ENCODE measurements around the gene ZG16B.

Gene ZG16B, protein sequence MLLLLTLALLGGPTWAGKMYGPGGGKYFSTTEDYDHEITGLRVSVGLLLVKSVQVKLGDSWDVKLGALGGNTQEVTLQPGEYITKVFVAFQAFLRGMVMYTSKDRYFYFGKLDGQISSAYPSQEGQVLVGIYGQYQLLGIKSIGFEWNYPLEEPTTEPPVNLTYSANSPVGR

DNA sequence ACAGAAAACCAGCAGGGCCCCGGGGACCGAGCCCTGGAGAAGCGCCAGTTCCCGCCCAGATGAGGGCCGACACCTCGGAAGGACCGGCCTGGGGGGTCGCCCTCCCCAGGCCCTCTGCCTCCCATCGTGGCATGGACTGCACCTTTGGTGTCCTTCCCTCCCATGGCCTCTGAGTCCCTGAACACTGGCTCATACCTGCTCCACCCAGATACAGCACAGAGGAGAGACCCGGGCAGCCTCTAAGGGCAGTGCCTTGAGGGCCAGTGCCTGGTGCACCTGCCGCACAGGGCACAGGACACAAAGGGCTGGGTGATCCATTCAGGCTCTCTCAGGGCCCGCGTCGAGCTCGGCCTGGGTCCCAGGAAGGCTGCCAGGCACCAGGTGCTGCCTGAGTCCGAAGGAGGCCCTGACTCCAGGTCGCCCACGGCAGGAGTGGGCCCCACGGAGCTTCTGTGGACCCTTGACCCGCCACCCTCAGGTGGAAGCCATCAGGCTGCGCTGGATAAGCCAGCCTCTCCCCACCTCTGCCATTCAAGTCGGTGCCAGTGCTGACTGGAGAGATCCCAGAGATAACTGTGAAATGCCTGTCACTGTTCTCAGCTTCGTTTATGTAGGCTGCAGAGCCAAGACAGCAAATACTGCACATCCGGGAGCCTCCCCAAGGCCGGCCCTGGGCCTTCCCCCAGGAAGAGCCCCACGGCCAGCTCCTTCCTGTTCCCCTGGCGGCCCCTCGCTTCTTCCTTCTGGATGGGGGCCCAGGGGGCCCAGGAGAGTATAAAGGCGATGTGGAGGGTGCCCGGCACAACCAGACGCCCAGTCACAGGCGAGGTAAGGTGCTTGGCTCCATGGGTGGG is at the start of gene ZG16B:
ZG16B (plus strand) TSS at position 803 of the 854 bp plus-strand sequence. CDS start 139 bp downstream, outside the sequence.
- DNase-seq (ENCODE audit: low read depth), result no peak

DNA sequence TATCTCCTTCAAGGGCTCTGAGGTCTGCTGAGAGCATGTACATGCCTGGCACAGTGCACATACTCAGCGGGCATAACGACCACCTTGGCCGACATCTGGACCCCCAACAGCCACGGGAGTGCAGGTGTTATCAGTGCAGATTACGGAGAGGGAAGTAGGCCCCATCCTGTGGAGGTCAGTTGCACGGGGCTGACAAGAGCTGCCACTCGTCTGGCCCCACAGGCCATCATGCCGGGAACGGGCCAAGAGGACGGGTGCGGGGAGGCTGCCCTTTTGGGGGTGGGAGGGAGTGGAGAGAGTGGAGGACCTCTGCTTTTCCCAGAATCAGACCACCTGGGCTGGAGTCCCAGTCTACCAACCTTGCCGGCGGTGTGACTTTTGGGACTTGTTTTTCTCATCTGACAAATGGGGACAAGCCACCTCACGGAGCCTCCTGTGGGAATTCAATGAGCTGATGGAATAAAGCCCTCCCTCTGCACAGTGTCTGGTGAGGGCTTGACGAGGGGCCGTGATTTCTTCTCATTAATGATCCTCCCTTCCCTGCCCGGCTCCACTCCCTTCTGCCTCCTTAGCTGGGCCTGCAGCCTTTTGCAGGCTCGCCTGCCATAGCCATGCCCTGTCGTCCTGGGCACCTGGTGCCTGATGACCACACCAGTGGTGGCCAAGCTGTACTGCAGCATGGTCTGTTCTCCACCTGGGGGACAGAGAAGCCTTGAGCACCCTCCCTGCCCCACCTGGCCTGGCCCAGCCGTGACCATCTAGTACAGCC is 47.3 kb upstream of the ZG16B start:
- no peak for DNase-seq (ENCODE audit: low read depth)

DNA sequence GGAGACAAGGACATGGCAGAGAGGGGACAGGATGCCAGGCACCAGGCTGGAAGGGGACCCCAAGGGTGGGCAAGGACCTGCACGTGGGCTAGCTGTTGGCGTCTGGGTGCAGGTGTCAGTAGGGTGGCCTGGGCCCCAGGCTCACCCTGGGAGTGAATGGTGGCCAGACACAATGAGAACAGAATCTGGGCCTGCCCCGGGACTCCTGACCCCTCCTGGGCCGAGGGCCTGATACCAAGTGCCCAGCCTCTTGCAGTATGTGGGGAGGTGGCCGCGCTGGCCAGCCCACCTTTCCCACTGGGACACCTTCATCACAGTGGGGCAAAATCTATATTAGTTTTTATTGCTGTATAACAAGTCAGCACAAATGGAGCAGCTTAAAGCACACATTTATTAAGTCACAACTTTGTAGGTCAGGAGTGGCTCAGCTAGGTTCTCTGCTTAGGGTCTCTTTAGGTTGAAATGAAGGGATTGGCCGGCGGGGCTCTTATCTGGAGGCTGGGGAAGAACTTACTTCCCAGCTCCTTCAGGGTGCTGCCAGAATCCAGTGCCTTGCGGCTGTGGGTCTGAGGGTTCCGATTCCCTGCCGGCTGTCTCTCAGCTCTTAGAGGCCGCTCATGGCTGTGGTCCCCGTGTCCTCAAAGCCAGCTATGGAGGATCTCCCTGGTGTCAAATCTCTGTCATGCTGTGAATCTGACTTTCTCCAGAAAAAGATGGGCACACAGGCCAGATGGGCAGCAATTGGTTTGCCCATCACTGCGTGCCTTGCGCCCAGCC is 46.3 kb upstream of the ZG16B start:
- DNase-seq (ENCODE audit: low read depth), result no peak

DNA sequence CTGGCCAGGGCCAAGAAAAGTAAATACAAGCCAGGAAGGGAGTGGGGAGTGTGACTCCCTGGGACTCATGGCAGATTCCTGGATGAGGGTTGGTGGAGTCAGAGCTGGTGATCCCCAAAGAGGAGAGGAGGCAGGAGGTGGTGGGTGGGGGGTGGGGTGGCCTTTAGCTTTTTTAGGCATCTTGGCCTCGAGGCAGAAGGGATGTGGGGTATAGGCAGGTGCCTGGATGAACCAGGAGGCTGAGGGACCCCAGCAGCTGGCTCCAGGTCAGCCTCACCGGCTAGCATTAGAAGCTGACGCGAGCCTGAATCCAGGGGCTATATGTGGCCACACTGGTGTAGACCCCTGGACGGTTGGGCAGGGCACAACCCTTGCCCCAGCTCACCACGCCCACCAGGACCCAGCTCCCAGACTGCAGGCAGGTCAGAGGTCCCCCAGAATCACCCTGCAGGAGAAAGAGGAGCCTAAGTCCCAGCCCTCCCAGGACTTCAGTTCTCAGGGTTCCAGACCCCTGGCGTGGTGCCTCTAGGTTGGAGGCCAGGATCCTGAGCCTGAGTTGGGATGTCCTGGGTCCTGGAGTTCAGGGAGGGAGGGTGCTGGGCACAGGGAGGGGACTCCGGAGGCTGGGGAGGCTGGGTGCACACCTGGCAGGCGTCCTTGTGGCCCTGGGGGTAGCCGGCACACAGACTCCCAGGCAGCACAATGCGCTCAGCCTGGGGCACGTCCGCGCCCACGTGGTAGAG is 45.6 kb upstream of the ZG16B start:
- DNase-seq (ENCODE audit: low read depth), result no peak

DNA sequence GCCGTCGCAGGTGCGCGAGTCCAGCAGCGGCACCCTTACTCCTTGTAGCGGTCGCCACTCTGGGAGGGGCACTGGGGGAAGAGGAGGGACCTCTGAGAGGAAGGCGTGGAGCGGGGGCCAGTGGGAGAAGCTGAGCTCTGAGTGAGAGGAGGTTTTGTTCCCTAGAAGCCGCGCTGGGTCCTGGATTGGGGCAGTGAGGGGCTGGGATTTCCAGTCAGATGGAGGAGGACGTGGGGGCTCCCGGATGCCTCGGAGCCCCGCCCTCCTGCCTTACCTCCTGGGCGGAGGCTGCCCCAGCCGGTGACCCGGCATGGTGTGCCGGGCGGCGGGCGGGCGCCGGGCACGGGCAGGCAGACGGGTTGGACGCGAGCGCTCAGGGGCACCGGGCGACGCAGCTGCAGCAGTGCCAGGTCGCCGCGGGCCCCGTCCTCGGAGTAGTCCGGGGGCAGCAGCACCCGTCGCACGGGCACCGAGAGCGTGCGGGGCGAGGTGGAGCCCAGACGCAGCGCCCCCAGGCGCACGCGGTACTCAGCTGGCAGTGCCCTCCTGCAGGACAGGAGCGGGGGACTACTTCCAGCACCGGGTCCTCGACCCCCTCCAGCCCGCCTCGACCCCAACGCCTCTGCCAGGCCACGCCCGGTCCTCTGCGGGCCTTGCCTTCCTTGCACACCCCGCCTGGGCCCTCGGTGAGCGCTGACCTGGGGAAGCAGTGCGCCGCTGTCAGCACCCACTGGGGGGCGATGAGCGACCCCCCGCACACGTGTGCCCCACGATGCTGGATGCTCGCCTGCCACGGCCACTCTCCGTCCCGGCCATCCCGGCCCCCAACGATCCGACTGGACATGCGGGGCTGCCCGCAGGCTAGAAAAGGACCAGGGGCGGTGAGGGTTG is 44.8 kb upstream of the ZG16B start:
- DNase-seq (ENCODE audit: low read depth), result no peak

DNA sequence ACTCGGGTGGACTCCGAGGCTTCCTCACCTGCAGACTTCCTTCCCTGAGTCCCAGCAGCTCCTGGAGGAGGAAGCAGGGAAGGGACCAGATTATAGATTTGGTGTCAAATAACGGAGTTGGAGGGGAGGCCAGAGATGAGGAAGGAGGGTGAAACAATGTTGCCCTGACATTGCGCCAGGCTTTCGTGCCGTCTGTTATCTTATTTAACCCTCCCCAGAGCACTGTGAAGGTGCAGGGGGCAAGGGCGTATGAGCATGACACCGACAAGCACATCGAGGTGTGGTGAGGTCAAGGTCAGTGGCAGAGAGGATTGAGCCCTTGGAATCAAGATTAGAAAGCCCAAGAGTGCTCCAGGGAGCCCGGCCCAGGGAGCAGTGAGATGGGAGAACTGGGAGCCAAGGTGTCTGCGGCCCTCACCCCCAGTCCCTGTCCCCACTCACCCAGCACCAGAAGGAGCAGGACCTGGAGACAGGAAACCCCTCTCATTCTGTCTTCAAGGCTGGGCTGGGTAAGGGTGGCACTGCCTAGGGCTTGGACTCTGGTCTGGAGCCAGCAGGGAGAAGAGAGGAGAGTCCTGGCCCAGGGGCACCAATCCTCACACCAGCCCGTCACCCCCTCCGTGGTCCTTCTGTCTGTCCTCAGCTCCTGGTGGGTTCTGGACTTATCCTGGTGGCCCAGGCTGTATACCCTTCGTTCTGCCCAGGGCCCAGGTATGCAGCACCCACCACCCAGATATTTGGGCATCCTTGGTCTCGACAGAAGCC is 43.9 kb upstream of the ZG16B start:
- no peak for DNase-seq (ENCODE audit: low read depth)

DNA sequence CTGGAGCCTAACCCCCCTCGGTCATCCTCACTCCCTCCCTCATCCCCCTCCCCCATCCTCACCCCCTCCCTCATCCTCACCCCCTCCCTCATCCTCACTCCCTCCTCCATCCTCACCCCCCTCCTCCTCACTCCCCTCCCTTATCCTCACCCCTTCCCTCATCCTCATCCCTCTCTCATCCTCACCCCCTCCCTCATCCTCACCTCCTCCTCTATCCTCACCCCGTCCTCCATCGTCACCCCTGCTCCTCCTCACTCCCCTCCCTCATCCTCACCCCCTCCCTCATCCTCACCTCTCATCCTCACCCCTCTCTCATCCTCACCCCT is 43.3 kb upstream of the ZG16B start:
- DNase-seq (ENCODE audit: low read depth), result no peak

DNA sequence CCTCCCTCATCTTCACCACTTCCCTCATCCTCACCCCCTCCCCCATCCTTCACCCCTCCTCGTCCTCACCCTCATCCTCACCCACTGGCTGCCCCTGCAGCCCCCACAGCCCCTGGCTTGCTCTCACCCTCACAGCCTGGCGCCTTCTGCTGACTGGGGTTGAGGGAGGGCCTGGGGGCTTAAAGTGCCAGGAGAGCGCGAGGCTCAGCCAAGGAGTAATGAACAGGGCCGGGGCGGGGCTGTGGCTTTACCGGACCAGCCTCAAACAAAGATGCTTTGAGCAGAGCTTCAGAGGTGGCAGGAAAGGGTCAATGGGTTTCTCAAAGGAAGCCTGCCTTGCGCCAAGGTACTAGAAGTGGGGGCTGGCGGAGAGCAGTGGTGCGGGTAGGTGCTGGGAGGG is 42.7 kb upstream of the ZG16B start, which contains the start of gene PRSS33:
PRSS33 (minus strand) TSS at position 155 of the 400 bp plus-strand sequence. CDS start 1,013 bp downstream, outside the sequence.
- DNase-seq (ENCODE audit: low read depth), result no peak

DNA sequence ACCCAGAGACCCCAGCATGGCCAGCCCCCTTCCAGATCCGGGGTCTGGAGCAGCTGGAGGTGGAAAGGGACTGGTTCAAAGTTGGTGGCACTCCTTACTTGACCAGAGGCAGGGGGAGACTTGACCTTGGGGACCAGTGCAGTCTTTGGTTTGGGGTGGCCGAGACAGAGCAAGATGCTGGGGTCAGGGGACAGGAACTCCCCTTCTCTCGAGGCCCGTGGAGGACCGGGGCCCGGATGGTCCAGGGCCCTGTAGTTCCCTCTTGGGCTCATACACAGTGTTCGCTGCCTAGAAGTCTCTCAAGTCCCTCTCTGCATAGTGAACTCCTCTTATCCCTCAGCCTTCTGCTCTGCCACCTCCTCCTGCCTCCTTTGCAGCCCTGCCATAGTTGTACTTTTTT is 42.1 kb upstream of the ZG16B start:
- DNase-seq (ENCODE audit: low read depth), result no peak

DNA sequence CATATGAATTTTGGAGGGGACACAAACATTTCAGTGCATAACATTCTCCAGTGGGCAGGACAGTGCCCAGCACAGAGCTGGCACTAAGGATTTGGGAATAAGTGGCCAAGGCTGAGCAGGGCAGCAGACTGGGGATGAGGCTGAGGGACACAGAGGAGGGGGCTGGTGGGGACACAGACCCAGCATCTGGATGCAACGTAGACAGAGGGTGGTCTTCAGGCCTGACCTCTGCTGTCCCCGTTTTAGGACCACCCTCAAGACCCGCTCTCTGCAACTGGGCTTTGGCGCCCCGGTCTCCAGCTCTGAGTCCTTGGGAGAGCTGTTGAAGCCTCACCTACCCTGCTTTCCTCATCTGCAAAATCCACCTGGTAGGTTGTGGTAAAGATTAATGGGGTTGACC is 39.5 kb upstream of the ZG16B start:
- DNase-seq (ENCODE audit: low read depth), result no peak

DNA sequence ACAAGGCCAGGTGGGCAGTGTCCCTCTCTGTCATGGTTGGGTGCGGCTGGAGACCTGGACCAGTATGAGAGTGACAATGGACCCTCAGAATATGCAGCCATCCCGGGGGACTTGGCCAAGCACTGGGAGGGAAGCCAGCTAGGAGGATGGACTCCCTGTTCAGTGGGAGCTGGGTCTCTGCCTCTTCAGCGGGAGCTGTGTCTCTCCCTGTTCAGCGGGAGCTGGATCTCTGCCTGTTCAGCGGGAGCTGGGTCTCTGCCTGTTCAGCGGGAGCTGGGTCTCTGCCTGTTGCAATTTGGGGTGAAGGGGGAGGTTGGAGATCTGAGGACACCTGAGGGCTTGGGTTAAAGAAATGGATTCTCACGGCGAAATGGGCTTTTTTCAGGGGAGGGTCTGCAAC is 38.9 kb upstream of the ZG16B start:
- no peak for DNase-seq (ENCODE audit: low read depth)

DNA sequence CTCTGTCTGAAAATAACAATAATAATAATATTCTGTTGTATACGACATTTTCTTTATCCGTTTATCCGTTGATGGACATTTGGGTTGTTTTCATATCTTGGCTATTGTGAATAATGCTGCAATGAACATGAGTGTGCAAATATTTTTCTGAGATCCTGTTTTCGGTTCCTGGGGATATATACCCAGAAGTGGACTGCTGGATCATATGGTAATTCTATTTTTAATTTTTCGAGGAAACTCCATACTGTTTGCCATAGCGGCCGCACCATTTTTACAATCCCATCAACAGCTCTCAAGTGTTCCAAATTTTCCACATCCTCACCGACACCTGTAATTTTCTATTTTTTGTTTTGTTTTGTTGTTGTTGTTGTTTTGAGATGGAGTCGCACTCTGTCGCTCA is 37.2 kb upstream of the ZG16B start:
- DNase-seq (ENCODE audit: low read depth), result no peak

DNA sequence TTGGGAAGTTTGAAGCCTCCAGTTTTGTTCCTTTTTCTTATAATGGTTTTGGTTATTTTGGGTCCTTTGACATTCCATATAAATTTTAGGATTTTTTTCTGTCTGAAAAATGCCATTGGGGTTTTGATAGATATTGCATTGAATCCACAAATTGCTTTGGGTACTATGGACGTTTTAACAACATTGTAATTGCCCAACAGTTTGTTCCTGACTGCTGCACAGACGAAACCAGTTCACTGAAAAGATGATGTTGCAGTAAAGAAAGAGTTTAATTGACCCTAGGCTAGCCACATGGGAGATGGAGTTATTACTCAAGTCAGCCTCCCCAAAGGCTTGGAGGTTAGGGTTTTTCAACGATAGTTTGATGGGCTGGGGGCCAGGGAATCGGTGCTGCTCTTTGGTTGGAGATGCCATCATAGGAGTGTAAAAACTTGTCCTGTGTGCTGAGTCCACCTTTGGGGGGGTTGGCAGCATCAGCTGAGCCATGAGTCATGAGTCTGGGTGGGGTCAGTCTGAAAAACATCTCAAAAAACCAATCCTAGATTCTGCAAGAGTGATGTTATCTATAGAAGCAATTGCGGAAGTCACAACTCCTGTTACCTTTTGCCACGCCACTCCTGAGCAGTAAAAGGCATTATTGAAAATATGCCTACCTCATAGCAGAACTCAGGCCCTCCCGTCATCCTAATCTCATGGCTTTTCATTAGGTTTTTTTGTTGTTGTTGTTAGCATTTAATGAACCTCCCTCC is 34.5 kb upstream of the ZG16B start:
- no peak for DNase-seq (ENCODE audit: low read depth)

DNA sequence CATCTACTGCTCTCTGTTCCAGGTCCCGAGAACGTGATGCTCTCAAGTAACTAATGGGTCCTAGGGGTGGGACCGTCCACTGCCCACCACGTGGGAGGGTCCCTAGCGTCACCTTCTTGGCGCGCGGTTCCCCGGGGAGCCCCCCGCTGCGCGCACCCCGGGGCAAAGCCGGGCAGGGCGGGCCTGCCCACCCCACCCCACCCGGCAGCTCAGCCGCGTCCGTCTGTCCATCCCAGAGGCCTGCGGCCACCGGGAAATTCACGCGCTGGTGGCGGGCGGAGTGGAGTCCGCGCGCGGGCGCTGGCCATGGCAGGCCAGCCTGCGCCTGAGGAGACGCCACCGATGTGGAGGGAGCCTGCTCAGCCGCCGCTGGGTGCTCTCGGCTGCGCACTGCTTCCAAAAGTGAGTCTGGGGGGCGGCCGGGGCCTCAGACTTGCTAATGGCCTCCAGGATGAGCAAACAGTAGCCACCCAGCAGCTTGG is 31.3 kb upstream of the ZG16B start:
- no peak for DNase-seq (ENCODE audit: low read depth)

DNA sequence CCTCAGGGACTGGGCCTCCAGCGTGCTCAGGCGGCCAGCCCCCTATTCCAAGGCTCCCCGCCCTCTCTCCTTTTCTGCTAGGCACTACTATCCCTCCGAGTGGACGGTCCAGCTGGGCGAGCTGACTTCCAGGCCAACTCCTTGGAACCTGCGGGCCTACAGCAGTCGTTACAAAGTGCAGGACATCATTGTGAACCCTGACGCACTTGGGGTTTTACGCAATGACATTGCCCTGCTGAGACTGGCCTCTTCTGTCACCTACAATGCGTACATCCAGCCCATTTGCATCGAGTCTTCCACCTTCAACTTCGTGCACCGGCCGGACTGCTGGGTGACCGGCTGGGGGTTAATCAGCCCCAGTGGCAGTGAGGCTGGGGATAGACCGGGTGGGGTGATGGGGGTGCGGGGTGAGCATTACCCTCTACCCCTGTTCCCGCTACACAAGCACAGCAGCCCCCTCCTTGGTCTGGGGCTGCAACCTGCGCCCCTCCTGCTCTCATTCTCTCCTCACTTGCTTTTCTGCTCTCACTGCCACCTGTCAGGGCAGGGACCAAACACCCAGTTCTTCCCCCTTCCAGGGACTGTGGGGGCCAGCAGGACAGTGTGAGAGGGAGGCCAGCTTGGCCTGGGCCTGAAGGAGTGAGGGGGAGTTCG is 30.8 kb upstream of the ZG16B start:
- DNase-seq (ENCODE audit: low read depth), result no peak

DNA sequence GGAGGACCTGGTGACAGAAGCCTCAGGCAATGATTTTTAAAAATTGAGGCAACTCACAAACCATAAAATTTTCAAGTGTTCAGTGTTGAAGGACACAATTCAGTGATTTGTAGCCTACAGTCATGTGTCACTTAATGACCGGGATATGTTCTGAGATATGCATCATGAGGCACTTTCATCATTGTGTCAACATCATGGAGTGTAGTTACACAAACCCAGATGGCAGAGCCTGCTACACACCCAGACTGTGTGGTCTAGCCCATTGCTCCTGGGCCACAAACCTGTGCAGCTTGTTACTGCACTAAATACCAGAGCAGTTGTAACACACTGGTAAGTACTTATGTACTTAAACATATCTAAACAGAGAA is 30.3 kb upstream of the ZG16B start:
- no peak for DNase-seq (ENCODE audit: low read depth)

DNA sequence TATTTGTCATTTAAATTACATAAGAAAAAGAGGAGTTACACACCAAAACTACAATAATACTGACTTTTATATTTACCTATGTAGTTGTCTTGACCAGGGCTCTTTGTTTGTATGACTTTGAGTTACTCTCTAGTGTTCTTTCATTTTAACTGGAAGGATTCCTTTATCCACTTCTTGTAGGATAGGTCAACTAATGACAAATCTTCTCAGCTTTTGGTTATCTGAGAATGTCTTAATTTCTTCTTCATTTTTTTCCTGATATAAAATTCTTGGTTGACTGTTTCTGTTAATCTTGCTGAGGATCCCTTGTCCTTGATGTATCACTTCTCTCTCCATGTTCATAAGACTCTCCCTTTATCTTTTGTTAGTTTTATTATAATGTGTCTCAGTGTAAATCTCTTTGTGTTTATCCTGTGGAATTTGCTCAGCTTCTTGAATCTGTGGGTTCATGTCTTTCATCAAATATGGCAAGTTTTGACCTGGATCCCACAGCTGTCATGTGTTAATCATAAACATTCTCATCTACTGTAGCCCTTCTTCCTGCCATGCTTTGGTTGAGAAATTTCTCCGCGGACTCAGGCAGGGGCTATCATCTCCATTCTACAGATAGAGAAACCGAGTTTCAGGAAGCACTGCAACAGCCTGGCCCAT is 26.4 kb upstream of the ZG16B start:
- no peak for DNase-seq (ENCODE audit: low read depth)

DNA sequence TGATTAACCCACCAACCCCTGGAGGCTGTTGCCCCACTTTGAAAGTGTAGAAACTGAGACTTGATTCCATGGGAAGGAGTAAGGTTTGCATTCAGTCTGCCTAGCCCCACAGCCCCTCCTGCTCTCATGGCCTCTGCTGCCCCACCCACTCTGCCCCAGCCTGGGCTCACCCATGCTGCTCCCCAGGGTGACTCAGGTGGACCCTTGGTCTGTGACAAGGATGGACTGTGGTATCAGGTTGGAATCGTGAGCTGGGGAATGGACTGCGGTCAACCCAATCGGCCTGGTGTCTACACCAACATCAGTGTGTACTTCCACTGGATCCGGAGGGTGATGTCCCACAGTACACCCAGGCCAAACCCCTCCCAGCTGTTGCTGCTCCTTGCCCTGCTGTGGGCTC is 25.4 kb upstream of the ZG16B start:
- no peak for DNase-seq (ENCODE audit: low read depth)

All from stimulated activated CD8-positive, alpha-beta memory T cell treated with anti-CD3 and anti-CD28 coated beads, Interleukin-15, amount 100 ng/mL, for 1 hour (primary cell).